ENCODE results near the gene DYSF.
"Not testable (repeated sequence)": the region's sequence is repeated elsewhere in the genome, so short reads cannot be mapped to it uniquely, and the experiment has no call there.

DYSF gene

DNA sequence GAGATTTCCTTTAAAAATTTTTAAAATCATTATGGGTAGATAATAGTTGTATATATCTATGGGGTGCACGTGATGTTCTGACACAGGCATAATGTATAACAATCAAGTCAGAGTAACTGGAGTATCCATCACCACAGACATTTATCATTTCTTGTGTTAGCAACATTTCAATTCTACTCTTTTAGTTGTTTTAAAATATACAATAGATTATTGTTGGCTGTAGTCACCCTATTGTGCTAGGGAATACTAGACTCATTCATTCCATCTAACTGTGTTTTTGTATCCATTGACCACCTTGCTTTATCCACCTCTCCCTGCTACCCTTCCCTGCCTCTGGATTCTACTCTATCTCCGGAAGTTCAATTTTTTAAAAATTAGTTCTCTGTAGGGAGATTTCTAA lies 31.0 kb downstream of the DYSF start:
- in situ Hi-C loops (cut with MboI; ENCODE audit: low pct_unique_long_range_greater_than_20kb, low sequenced_read_pairs, unreplicated experiment): loop anchor here (25.0 kb wide), 1 partner anchor 322 kb away; no protein-coding TSS in a partner anchor
- DNase-seq (ENCODE audit: low spot score): no peak

GRCh38 chr2:71486881-71487640 lies 33.7 kb downstream of the DYSF start:
- TF ChIP-seq, protein P1, sequence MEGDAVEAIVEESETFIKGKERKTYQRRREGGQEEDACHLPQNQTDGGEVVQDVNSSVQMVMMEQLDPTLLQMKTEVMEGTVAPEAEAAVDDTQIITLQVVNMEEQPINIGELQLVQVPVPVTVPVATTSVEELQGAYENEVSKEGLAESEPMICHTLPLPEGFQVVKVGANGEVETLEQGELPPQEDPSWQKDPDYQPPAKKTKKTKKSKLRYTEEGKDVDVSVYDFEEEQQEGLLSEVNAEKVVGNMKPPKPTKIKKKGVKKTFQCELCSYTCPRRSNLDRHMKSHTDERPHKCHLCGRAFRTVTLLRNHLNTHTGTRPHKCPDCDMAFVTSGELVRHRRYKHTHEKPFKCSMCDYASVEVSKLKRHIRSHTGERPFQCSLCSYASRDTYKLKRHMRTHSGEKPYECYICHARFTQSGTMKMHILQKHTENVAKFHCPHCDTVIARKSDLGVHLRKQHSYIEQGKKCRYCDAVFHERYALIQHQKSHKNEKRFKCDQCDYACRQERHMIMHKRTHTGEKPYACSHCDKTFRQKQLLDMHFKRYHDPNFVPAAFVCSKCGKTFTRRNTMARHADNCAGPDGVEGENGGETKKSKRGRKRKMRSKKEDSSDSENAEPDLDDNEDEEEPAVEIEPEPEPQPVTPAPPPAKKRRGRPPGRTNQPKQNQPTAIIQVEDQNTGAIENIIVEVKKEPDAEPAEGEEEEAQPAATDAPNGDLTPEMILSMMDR (IDR thresholded peaks at IDR 0.05; ENCODE audit: extremely low read depth, insufficient read depth, missing control alignments): no peak
- no peak for DNase-seq (ENCODE audit: low spot score)
- in situ Hi-C loops (cut with MboI; ENCODE audit: low pct_unique_long_range_greater_than_20kb, low sequenced_read_pairs, unreplicated experiment): loop anchor here (25.0 kb wide), 1 partner anchor 325 kb away; no protein-coding TSS in a partner anchor

More for the DNA sequence above, 31.0 kb downstream of the DYSF start:
- TF ChIP-seq, protein P1 (IDR thresholded peaks at IDR 0.05; ENCODE audit: extremely low read depth, insufficient read depth, missing control alignments): no peak

GRCh38 chr2:71491551-71491950 lies 38.2 kb downstream of the DYSF start:
- not testable (repeated sequence) for DNase-seq (ENCODE audit: low spot score)
- in situ Hi-C loops (cut with MboI; ENCODE audit: low pct_unique_long_range_greater_than_20kb, low sequenced_read_pairs, unreplicated experiment): loop anchor here (25.0 kb wide), 1 partner anchor 329 kb away; no protein-coding TSS in a partner anchor

DNA sequence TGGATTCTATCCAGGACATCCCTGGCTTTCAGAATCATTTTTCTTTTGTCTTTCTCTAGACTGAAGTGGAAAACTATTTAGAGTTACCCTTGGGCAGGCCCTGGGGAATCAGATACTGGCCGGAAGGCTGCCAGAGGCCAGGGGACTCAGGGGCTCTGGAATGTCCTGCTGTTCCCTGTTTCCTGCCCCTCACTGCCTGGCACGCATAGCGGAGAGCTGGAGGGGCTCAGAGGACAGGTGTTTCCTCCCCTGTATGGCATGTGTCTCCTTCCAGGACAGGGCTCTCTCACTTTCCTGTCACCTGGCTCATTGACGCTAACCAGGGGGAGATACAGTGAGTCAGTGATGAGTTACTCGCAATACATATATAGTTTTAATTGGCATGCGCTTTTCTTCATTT lies 38.8 kb downstream of the DYSF start:
- DNase-seq (ENCODE audit: low spot score): no peak
- TF ChIP-seq, protein P1 (IDR thresholded peaks at IDR 0.05; ENCODE audit: extremely low read depth, insufficient read depth, missing control alignments): no peak
- in situ Hi-C loops (cut with MboI; ENCODE audit: low pct_unique_long_range_greater_than_20kb, low sequenced_read_pairs, unreplicated experiment): loop anchor here (25.0 kb wide), 1 partner anchor 330 kb away; no protein-coding TSS in a partner anchor

DNA sequence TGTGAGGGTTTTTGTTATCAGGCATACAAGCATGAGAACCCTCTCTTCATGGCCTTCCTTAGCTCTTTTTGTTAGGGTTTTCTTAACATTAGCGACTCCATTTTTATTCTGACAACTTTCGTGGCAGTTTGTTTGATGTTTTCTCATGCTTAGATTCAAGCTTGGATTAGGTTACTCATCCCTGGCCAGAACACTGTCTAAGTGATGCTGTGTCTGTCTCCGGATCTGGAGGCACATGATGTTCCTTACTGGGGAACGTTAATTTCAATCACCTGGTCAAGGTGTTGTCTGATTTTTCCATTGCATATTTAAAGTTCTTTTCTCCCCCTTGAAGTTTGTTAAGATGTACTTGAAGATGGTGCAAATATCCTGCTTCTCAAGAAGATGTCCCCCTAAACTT lies 40.7 kb downstream of the DYSF start:
- in situ Hi-C loops (cut with MboI; ENCODE audit: low pct_unique_long_range_greater_than_20kb, low sequenced_read_pairs, unreplicated experiment): loop anchor here (25.0 kb wide), 1 partner anchor 332 kb away; no protein-coding TSS in a partner anchor
- TF ChIP-seq, protein P1 (IDR thresholded peaks at IDR 0.05; ENCODE audit: extremely low read depth, insufficient read depth, missing control alignments): no peak
- DNase-seq (ENCODE audit: low spot score): no peak

DNA sequence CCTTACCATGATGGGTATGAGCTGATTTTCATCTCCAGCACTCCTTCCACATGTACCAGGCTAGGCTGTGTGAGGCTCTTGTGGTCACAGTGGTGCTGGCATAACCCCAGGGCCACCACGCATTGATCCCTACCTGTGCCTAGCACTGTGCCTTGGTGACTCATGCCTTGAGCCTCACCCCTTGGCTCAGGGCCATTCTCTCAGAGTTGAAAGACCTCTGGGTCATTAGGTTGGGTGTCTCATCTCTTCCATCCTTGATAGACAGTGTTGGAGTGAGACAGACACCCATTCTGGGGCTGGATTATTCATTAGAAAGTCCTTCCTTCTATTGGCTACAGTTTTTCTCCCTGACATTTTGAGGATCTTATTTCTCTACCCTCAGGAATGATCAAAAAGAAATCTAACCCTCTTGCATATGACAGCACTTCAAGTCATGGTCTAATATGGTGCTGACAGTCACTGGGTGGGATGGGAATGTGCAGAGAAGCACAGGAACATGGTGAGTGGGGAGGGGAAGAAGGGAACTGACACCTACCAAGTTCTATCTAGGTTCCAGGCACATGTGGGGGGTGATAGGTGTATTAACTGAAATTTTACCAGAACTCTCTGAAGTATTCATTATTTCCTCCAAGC lies 41.3 kb downstream of the DYSF start:
- in situ Hi-C loops (cut with MboI; ENCODE audit: low pct_unique_long_range_greater_than_20kb, low sequenced_read_pairs, unreplicated experiment): loop anchor here (25.0 kb wide), 1 partner anchor 332 kb away; no protein-coding TSS in a partner anchor
- no peak for DNase-seq (ENCODE audit: low spot score)
- TF ChIP-seq, protein P1 (IDR thresholded peaks at IDR 0.05; ENCODE audit: extremely low read depth, insufficient read depth, missing control alignments): no peak

All from GM13977 (cell line).